Activated T-cell treated with anti-CD3 and anti-CD28 coated beads, Interleukin-2, amount 50 U/mL, for 24 hours (primary cell): ENCODE data around the gene SSH2.
"Not testable (repeated sequence)": the region's sequence is repeated elsewhere in the genome, so short reads cannot be mapped to it uniquely, and the experiment has no call there.

ENCODE experiments used
- DNase-seq: peaks from one replicate; pipeline ENCODE4 v3.0.0-alpha.2; 2020
- H3K27ac Mint-ChIP-seq: 2 replicates; pipeline ENCODE4 v1.8.0; 2020; ENCODE audit warnings: mild to moderate bottlenecking, mixed read lengths
- H3K27me3 Mint-ChIP-seq: 2 replicates; pipeline ENCODE4 v1.8.0; 2020; ENCODE audit warnings: mixed read lengths
- H3K36me3 Mint-ChIP-seq: 2 replicates; pipeline ENCODE4 v1.8.0; 2020; ENCODE audit warnings: low read depth, mixed read lengths
- H3K4me1 Mint-ChIP-seq: 2 replicates; pipeline ENCODE4 v1.8.0; 2020; ENCODE audit warnings: low read depth, mixed read lengths
- H3K4me3 Mint-ChIP-seq: 2 replicates; pipeline ENCODE4 v1.8.0; 2020; ENCODE audit warnings: mild to moderate bottlenecking, moderate library complexity, mixed read lengths
- H3K9me3 Mint-ChIP-seq: 2 replicates; pipeline ENCODE4 v1.8.0; 2020; ENCODE audit warnings: mixed read lengths

The SSH2 gene

GRCh38 chr17:29669266-29669665 lies 260.8 kb downstream of the SSH2 start:
- H3K27ac Mint-ChIP-seq: no peak overlapping the region
- no peak overlapping the region for H3K4me3 Mint-ChIP-seq
- no peak for DNase-seq
- H3K27me3 Mint-ChIP-seq: no peaks in the 10 kb centered on the region
- H3K36me3 Mint-ChIP-seq: peaks cover 86% of the 10 kb centered on the region
- H3K9me3 Mint-ChIP-seq: no peaks in the 10 kb centered on the region
- peaks cover 40% of the 10 kb centered on the region for H3K4me1 Mint-ChIP-seq

GRCh38 chr17:29667969-29668368 lies 262.1 kb downstream of the SSH2 start:
- Mint-ChIP-seq H3K9me3 (no peaks in the 10 kb centered on the region), H3K27me3 (no peaks in the 10 kb centered on the region), H3K4me3 (no peak overlapping the region), H3K4me1 (peaks cover 37% of the 10 kb centered on the region), H3K36me3 (peaks cover 86% of the 10 kb centered on the region), H3K27ac (peak overlapping the region; percentile 19)
- DNase-seq: no peak

GRCh38 chr17:29665481-29665810 lies 264.6 kb downstream of the SSH2 start:
- no peaks in the 10 kb centered on the region for H3K27me3 Mint-ChIP-seq
- peaks cover 82% of the 10 kb centered on the region for H3K36me3 Mint-ChIP-seq
- peaks cover 41% of the 10 kb centered on the region for H3K4me1 Mint-ChIP-seq
- H3K9me3 Mint-ChIP-seq: no peaks in the 10 kb centered on the region
- peak overlapping the region; percentile 94 for H3K27ac Mint-ChIP-seq
- peak overlapping the region; percentile 31 for H3K4me3 Mint-ChIP-seq
- no peak for DNase-seq

- DNase-seq: no peak
- no peaks in the 10 kb centered on the region for H3K9me3 Mint-ChIP-seq
- H3K4me1 Mint-ChIP-seq: peaks cover 42% of the 10 kb centered on the region
- peaks cover 81% of the 10 kb centered on the region for H3K36me3 Mint-ChIP-seq
- peak overlapping the region; percentile 31 for H3K4me3 Mint-ChIP-seq
- no peaks in the 10 kb centered on the region for H3K27me3 Mint-ChIP-seq
- peak overlapping the region; percentile 94 for H3K27ac Mint-ChIP-seq
Measured at GRCh38 chr17:29664743-29665480, 265.1 kb downstream of the SSH2 start.

GRCh38 chr17:29663155-29663554 lies 266.9 kb downstream of the SSH2 start:
- Mint-ChIP-seq H3K27ac (peak overlapping the region; percentile 53), H3K36me3 (peaks cover 76% of the 10 kb centered on the region), H3K27me3 (no peaks in the 10 kb centered on the region), H3K4me3 (no peak overlapping the region), H3K9me3 (no peaks in the 10 kb centered on the region), H3K4me1 (peaks cover 50% of the 10 kb centered on the region)
- no peak for DNase-seq

- no peak overlapping the region for H3K4me3 Mint-ChIP-seq
- peaks cover 36% of the 10 kb centered on the region for H3K4me1 Mint-ChIP-seq
- H3K36me3 Mint-ChIP-seq: peaks cover 71% of the 10 kb centered on the region
- peak overlapping the region; percentile 27 for H3K27ac Mint-ChIP-seq
- no peak for DNase-seq
- no peaks in the 10 kb centered on the region for H3K27me3 Mint-ChIP-seq
- no peaks in the 10 kb centered on the region for H3K9me3 Mint-ChIP-seq
Measured at GRCh38 chr17:29661213-29661612, 268.8 kb downstream of the SSH2 start.

GRCh38 chr17:29659155-29659554 lies 270.9 kb downstream of the SSH2 start:
- H3K27ac Mint-ChIP-seq: peak overlapping the region; percentile 90
- peaks cover 20% of the 10 kb centered on the region for H3K4me1 Mint-ChIP-seq
- no peaks in the 10 kb centered on the region for H3K27me3 Mint-ChIP-seq
- DNase-seq: no peak
- peak overlapping the region; percentile 55 for H3K4me3 Mint-ChIP-seq
- no peaks in the 10 kb centered on the region for H3K9me3 Mint-ChIP-seq
- peaks cover 73% of the 10 kb centered on the region for H3K36me3 Mint-ChIP-seq

- no peak for DNase-seq
- no peaks in the 10 kb centered on the region for H3K27me3 Mint-ChIP-seq
- peaks cover 67% of the 10 kb centered on the region for H3K36me3 Mint-ChIP-seq
- H3K9me3 Mint-ChIP-seq: no peaks in the 10 kb centered on the region
- H3K4me3 Mint-ChIP-seq: no peak overlapping the region
- no peak overlapping the region for H3K27ac Mint-ChIP-seq
- H3K4me1 Mint-ChIP-seq: peaks cover 13% of the 10 kb centered on the region
Measured at GRCh38 chr17:29655323-29655722, 274.7 kb downstream of the SSH2 start.

- peaks cover 68% of the 10 kb centered on the region for H3K36me3 Mint-ChIP-seq
- no peak for DNase-seq
- H3K4me3 Mint-ChIP-seq: no peak overlapping the region
- no peaks in the 10 kb centered on the region for H3K27me3 Mint-ChIP-seq
- H3K27ac Mint-ChIP-seq: no peak overlapping the region
- peaks cover 8% of the 10 kb centered on the region for H3K4me1 Mint-ChIP-seq
- no peaks in the 10 kb centered on the region for H3K9me3 Mint-ChIP-seq
Measured at GRCh38 chr17:29653995-29654714, 275.9 kb downstream of the SSH2 start.

- Mint-ChIP-seq H3K4me3 (no peak overlapping the region), H3K27ac (peak overlapping the region; percentile 37), H3K4me1 (peaks cover 4% of the 10 kb centered on the region), H3K9me3 (no peaks in the 10 kb centered on the region), H3K27me3 (no peaks in the 10 kb centered on the region), H3K36me3 (peaks cover 73% of the 10 kb centered on the region)
- no peak for DNase-seq
Measured at GRCh38 chr17:29652976-29653375, 277.1 kb downstream of the SSH2 start.

GRCh38 chr17:29651913-29652312 lies 278.1 kb downstream of the SSH2 start:
- H3K36me3 Mint-ChIP-seq: peaks cover 74% of the 10 kb centered on the region
- H3K9me3 Mint-ChIP-seq, H3K4me3 Mint-ChIP-seq, DNase-seq, H3K27ac Mint-ChIP-seq, H3K27me3 Mint-ChIP-seq, H3K4me1 Mint-ChIP-seq: not testable (repeated sequence)

- Mint-ChIP-seq H3K9me3 (no peaks in the 10 kb centered on the region), H3K4me3 (no peak overlapping the region), H3K4me1 (peaks cover 13% of the 10 kb centered on the region), H3K27me3 (no peaks in the 10 kb centered on the region), H3K27ac (peak overlapping the region; percentile 19), H3K36me3 (peaks cover 69% of the 10 kb centered on the region)
- DNase-seq: no peak
Measured at GRCh38 chr17:29650396-29650795, 279.6 kb downstream of the SSH2 start.

GRCh38 chr17:29649359-29649758 lies 280.7 kb downstream of the SSH2 start:
- no peak for DNase-seq
- Mint-ChIP-seq H3K9me3 (no peaks in the 10 kb centered on the region), H3K27me3 (no peaks in the 10 kb centered on the region), H3K4me3 (no peak overlapping the region), H3K27ac (peak overlapping the region; percentile 27), H3K4me1 (peaks cover 20% of the 10 kb centered on the region), H3K36me3 (peaks cover 67% of the 10 kb centered on the region)

- no peaks in the 10 kb centered on the region for H3K27me3 Mint-ChIP-seq
- H3K27ac Mint-ChIP-seq: peak overlapping the region; percentile 30
- no peaks in the 10 kb centered on the region for H3K9me3 Mint-ChIP-seq
- H3K4me3 Mint-ChIP-seq: no peak overlapping the region
- peaks cover 19% of the 10 kb centered on the region for H3K4me1 Mint-ChIP-seq
- DNase-seq: no peak
- peaks cover 66% of the 10 kb centered on the region for H3K36me3 Mint-ChIP-seq
Measured at GRCh38 chr17:29648005-29648404, 282.0 kb downstream of the SSH2 start.

GRCh38 chr17:29645515-29646051 lies 284.4 kb downstream of the SSH2 start:
- peaks cover 33% of the 10 kb centered on the region for H3K4me1 Mint-ChIP-seq
- no peaks in the 10 kb centered on the region for H3K27me3 Mint-ChIP-seq
- peak overlapping the region; percentile 62 for H3K27ac Mint-ChIP-seq
- H3K4me3 Mint-ChIP-seq: no peak overlapping the region
- no peaks in the 10 kb centered on the region for H3K9me3 Mint-ChIP-seq
- H3K36me3 Mint-ChIP-seq: peaks cover 59% of the 10 kb centered on the region
- no peak for DNase-seq
